ENCODE measurements around the gene NAA30.

DNA sequence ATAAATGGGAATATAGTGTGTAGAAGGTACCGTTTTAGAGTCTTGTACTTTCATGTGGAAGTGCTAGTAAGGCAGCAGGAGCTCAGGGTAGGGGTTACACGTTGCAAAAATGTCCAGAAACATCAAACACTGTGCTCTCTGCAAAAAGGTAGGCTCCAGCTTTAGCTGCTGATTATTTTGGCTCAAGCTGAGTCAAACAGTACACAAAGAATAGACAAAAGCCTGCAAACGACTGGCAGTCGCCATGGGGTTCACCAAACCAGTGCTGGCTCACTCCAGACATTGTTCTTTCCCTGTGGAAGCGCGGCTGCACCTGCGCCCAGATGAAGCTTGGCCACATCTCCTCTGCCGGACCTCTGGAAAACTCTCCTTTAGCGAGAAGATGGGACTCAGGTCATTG lies 45.3 kb upstream of the NAA30 start:
- TF ChIP-seq, protein P1, sequence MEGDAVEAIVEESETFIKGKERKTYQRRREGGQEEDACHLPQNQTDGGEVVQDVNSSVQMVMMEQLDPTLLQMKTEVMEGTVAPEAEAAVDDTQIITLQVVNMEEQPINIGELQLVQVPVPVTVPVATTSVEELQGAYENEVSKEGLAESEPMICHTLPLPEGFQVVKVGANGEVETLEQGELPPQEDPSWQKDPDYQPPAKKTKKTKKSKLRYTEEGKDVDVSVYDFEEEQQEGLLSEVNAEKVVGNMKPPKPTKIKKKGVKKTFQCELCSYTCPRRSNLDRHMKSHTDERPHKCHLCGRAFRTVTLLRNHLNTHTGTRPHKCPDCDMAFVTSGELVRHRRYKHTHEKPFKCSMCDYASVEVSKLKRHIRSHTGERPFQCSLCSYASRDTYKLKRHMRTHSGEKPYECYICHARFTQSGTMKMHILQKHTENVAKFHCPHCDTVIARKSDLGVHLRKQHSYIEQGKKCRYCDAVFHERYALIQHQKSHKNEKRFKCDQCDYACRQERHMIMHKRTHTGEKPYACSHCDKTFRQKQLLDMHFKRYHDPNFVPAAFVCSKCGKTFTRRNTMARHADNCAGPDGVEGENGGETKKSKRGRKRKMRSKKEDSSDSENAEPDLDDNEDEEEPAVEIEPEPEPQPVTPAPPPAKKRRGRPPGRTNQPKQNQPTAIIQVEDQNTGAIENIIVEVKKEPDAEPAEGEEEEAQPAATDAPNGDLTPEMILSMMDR (IDR thresholded peaks at IDR 0.05), result no peak
- no peak for TF ChIP-seq EZH2 (IDR thresholded peaks at IDR 0.05; ENCODE audit: borderline replicate concordance, insufficient read depth, low read depth, low read length, poor library complexity, severe bottlenecking)

All from B cell (primary cell).